Activated B cell treated with CpG ODN at 0.5 μM for 24 hours (primary cell): Measurements from ENCODE around the gene LARGE1. TPM values are rescaled to one million over a fixed set of nuclear protein-coding genes. Genes with fewer than 3 reads are reported as not detected.

Experiments used
- ATAC-seq: fragments of 200-7000 bp; cut with Tn5 transposase; one replicate; pipeline ENCODE4 v1.10.0; 2021; ENCODE audit warnings: low read depth, mild to moderate bottlenecking, moderate library complexity
- CTCF ChIA-PET: fragments of 350-600 bp; sonication (Branson Sonifier 250); formaldehyde crosslinking; loops from one replicate; lab custom pipeline; 2021; ENCODE audit warnings: antibody characterized with exemption; lab: Charles Lee
- POLR2A ChIA-PET: fragments of 350-600 bp; sonication (Branson Sonifier 250); formaldehyde crosslinking; loops from one replicate; lab custom pipeline; 2021; ENCODE audit warnings: antibody characterized with exemption; lab: Charles Lee
- DNase-seq: peaks from one replicate; pipeline ENCODE4 v3.0.0; 2022
- H3K27ac Mint-ChIP-seq: one replicate; pipeline ENCODE4 v1.8.0; 2020; ENCODE audit warnings: mixed read lengths
- H3K27me3 Mint-ChIP-seq: one replicate; pipeline ENCODE4 v1.8.0; 2021; ENCODE audit warnings: mixed read lengths
- H3K36me3 Mint-ChIP-seq: one replicate; pipeline ENCODE4 v1.8.0; 2021; ENCODE audit warnings: low read depth, mixed read lengths
- H3K4me1 Mint-ChIP-seq: one replicate; pipeline ENCODE4 v1.8.0; 2021; ENCODE audit warnings: mixed read lengths
- H3K4me3 Mint-ChIP-seq: one replicate; pipeline ENCODE4 v1.8.0; 2020; ENCODE audit warnings: mild to moderate bottlenecking, mixed read lengths
- H3K9me3 Mint-ChIP-seq: one replicate; pipeline ENCODE4 v1.8.0; 2020; ENCODE audit warnings: mixed read lengths
- CTCF ChIP-seq: fragments of 200-600 bp; IDR thresholded peaks from one replicate; pipeline ENCODE4 v1.8.0; 2022; ENCODE audit warnings: antibody characterized with exemption, mild to moderate bottlenecking
- intact Hi-C: fragments of 100-400 bp; cut with micrococcal nuclease; formaldehyde crosslinking; loops from one replicate; pipeline ENCODE4 v1.15.1; 2024
- total RNA-seq: library from RNA; stranded (reverse); gene quantifications from 2 replicates; pipeline ENCODE4 v1.2.3, GENCODE V29; 2022

LARGE1 gene
- total RNA-seq, 1 donor from 2014 or later = 22.2 TPM

- Mint-ChIP-seq H3K4me3 (no peak overlapping the region), H3K9me3 (peaks cover 3% of the 10 kb centered on the region), H3K4me1 (peaks cover 11% of the 10 kb centered on the region), H3K36me3 (peaks cover 10% of the 10 kb centered on the region), H3K27me3 (no peaks in the 10 kb centered on the region), H3K27ac (no peak overlapping the region)
- no peak for DNase-seq
- no peak for TF ChIP-seq CTCF
- intact Hi-C loops = no loop called here
- POLR2A ChIA-PET = no interaction called here
- no peak for ATAC-seq
- CTCF ChIA-PET = no interaction called here
These were observed 184.3 kb downstream of the LARGE1 start for GRCh38 chr22:33735978-33736377.

GRCh38 chr22:33728847-33729246 lies 191.4 kb downstream of the LARGE1 start:
- peaks cover 2% of the 10 kb centered on the region for H3K36me3 Mint-ChIP-seq
- POLR2A ChIA-PET = interaction anchor here (0.5 kb wide), 1 partner anchor 1669 kb away, joined by 6 read pairs; no protein-coding TSS in a partner anchor
- ATAC-seq (no peak), DNase-seq (no peak)
- no peak for TF ChIP-seq CTCF
- H3K27me3 Mint-ChIP-seq = no peaks in the 10 kb centered on the region
- no peak overlapping the region for H3K27ac Mint-ChIP-seq
- intact Hi-C loops = no loop called here
- CTCF ChIA-PET = no interaction called here
- H3K4me3 Mint-ChIP-seq = no peak overlapping the region
- no peaks in the 10 kb centered on the region for H3K9me3 Mint-ChIP-seq
- H3K4me1 Mint-ChIP-seq = peaks cover 13% of the 10 kb centered on the region

GRCh38 chr22:33726294-33726734 lies 194.0 kb downstream of the LARGE1 start:
- no peak for TF ChIP-seq CTCF
- no peak overlapping the region for H3K27ac Mint-ChIP-seq
- intact Hi-C loops = no loop called here
- no peaks in the 10 kb centered on the region for H3K9me3 Mint-ChIP-seq
- POLR2A ChIA-PET = no interaction called here
- CTCF ChIA-PET = no interaction called here
- H3K27me3 Mint-ChIP-seq = no peaks in the 10 kb centered on the region
- H3K36me3 Mint-ChIP-seq = peaks cover 6% of the 10 kb centered on the region
- peaks cover 21% of the 10 kb centered on the region for H3K4me1 Mint-ChIP-seq
- DNase-seq = no peak
- H3K4me3 Mint-ChIP-seq = no peak overlapping the region
- no peak for ATAC-seq

GRCh38 chr22:33723915-33724314 lies 196.4 kb downstream of the LARGE1 start:
- no peak overlapping the region for H3K4me3 Mint-ChIP-seq
- no peak overlapping the region for H3K27ac Mint-ChIP-seq
- no peak for ATAC-seq
- ChIA-PET POLR2A (no interaction called here), CTCF (no interaction called here)
- no peak for TF ChIP-seq CTCF
- peaks cover 10% of the 10 kb centered on the region for H3K36me3 Mint-ChIP-seq
- H3K27me3 Mint-ChIP-seq = no peaks in the 10 kb centered on the region
- no peaks in the 10 kb centered on the region for H3K9me3 Mint-ChIP-seq
- intact Hi-C loops = no loop called here
- H3K4me1 Mint-ChIP-seq = peaks cover 21% of the 10 kb centered on the region
- DNase-seq = no peak

- no peak for ATAC-seq
- no peaks in the 10 kb centered on the region for H3K9me3 Mint-ChIP-seq
- intact Hi-C loops = no loop called here
- H3K36me3 Mint-ChIP-seq = peaks cover 10% of the 10 kb centered on the region
- H3K27me3 Mint-ChIP-seq = no peaks in the 10 kb centered on the region
- no peak overlapping the region for H3K4me3 Mint-ChIP-seq
- ChIA-PET CTCF (no interaction called here), POLR2A (no interaction called here)
- H3K4me1 Mint-ChIP-seq = peaks cover 21% of the 10 kb centered on the region
- no peak for TF ChIP-seq CTCF
- no peak overlapping the region for H3K27ac Mint-ChIP-seq
- no peak for DNase-seq
These were observed 197.5 kb downstream of the LARGE1 start for GRCh38 chr22:33722816-33723215.
